Measurements from ENCODE around the gene SLC38A10.

DNA sequence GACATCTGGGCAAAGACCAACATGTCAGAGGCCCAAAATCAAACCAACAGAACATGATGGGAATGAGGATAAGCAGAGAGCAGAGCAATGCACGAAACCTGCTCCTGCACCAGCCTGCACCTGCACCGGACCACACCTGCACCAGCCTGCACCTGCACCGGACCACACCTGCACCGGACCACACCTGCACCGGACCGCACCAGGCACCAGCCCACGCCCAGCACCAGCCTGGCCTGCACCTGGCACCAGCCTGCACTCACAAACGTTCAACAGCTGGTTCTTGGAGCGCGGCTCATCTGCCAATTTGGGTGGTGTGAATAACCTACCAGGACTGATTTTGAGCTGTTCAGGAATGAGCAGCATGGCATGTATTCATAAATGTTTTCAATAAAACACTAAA lies 90.5 kb downstream of the SLC38A10 start:
- TF ChIP-seq CTCF (IDR thresholded peaks at IDR 0.05) (no peak), POLR2A (IDR thresholded peaks at IDR 0.05) (no peak)
